H9 (cell line): ENCODE data around the gene CETP. TPM values are rescaled to one million over a fixed set of nuclear protein-coding genes. Genes with fewer than 3 reads are reported as not detected.

ENCODE experiments used
- DNase-seq: peaks from one replicate; pipeline ENCODE4 v3.0.0-alpha.2; 2017
- H2AFZ ChIP-seq: one replicate; pipeline ENCODE4 v1.6.1; 2013; ENCODE audit warnings: mild to moderate bottlenecking, low read length, control low read depth, moderate library complexity
- H2AK5ac ChIP-seq: 2 replicates; pipeline ENCODE4 v1.6.1; 2013; ENCODE audit warnings: low read length, control low read depth, mixed read lengths; ENCODE audit not compliant: insufficient read length
- H2BK120ac ChIP-seq: one replicate; pipeline ENCODE4 v1.6.1; 2013; ENCODE audit warnings: low read depth, mild to moderate bottlenecking, low read length, control low read depth, inconsistent platforms; ENCODE audit not compliant: poor library complexity, severe bottlenecking
- H2BK12ac ChIP-seq: 2 replicates; pipeline ENCODE4 v1.6.1; 2013; ENCODE audit warnings: low read length, control low read depth, mixed read lengths, low read depth; ENCODE audit not compliant: insufficient read length
- H2BK15ac ChIP-seq: 2 replicates; pipeline ENCODE4 v1.6.1; 2013; ENCODE audit warnings: low read depth, low read length, control low read depth
- H2BK20ac ChIP-seq: one replicate; pipeline ENCODE4 v1.6.1; 2013; ENCODE audit warnings: low read depth, mild to moderate bottlenecking, low read length, control low read depth, inconsistent platforms; ENCODE audit not compliant: poor library complexity, severe bottlenecking
- H2BK5ac ChIP-seq: 2 replicates; pipeline ENCODE4 v1.6.1; 2013; ENCODE audit warnings: low read length, control low read depth, mixed read lengths; ENCODE audit not compliant: insufficient read length
- H3K14ac ChIP-seq: 2 replicates; pipeline ENCODE4 v1.6.1; 2013; ENCODE audit warnings: low read length, control low read depth; ENCODE audit not compliant: insufficient read depth
- H3K18ac ChIP-seq: 2 replicates; pipeline ENCODE4 v1.6.1; 2013; ENCODE audit warnings: low read depth, mild to moderate bottlenecking, mixed read lengths, low read length, control low read depth; ENCODE audit not compliant: insufficient read length
- H3K23ac ChIP-seq: 2 replicates; pipeline ENCODE4 v1.6.1; 2013; ENCODE audit warnings: low read length, control low read depth, mixed read lengths, low read depth; ENCODE audit not compliant: insufficient read length
- H3K23me2 ChIP-seq: 2 replicates; pipeline ENCODE4 v1.6.1; 2013; ENCODE audit warnings: low read depth, mild to moderate bottlenecking, mixed read lengths, low read length, control low read depth; ENCODE audit not compliant: insufficient read length, poor library complexity, severe bottlenecking
- H3K27ac ChIP-seq: 2 replicates; pipeline ENCODE4 v1.5.1; 2013; ENCODE audit warnings: low read length, control low read depth, mixed read lengths, low read depth; ENCODE audit not compliant: insufficient read length
- H3K27me3 ChIP-seq: 2 replicates; pipeline ENCODE4 v1.6.1; 2013; ENCODE audit warnings: low read length, control low read depth, inconsistent platforms; ENCODE audit not compliant: insufficient read depth
- H3K4ac ChIP-seq: 2 replicates; pipeline ENCODE4 v1.6.1; 2013; ENCODE audit warnings: low read depth, mild to moderate bottlenecking, control low read depth, inconsistent platforms, low read length, moderate library complexity
- H3K4me1 ChIP-seq: 2 replicates; pipeline ENCODE4 v1.6.1; 2013; ENCODE audit warnings: low read length, control low read depth, inconsistent platforms; ENCODE audit not compliant: insufficient read depth
- H3K4me2 ChIP-seq: 2 replicates; pipeline ENCODE4 v1.6.1; 2013; ENCODE audit warnings: low read length, control low read depth, mixed read lengths; ENCODE audit not compliant: insufficient read length, insufficient read depth
- H3K56ac ChIP-seq: 2 replicates; pipeline ENCODE4 v1.6.1; 2013; ENCODE audit warnings: low read depth, mild to moderate bottlenecking, mixed read lengths, low read length, control low read depth; ENCODE audit not compliant: insufficient read length
- H3K79me1 ChIP-seq: 2 replicates; pipeline ENCODE4 v1.6.1; 2013; ENCODE audit warnings: low read depth, mild to moderate bottlenecking, moderate library complexity, low read length, control low read depth, inconsistent platforms; ENCODE audit not compliant: insufficient read depth, poor library complexity, severe bottlenecking
- H3K79me2 ChIP-seq: 2 replicates; pipeline ENCODE4 v1.6.1; 2013; ENCODE audit warnings: low read length, control low read depth, inconsistent platforms; ENCODE audit not compliant: insufficient read depth
- H3K9ac ChIP-seq: 2 replicates; pipeline ENCODE4 v1.6.1; 2013; ENCODE audit warnings: low read length, control low read depth, mixed read lengths; ENCODE audit not compliant: insufficient read length; ENCODE audit errors: extremely low read depth
- H3K9me3 ChIP-seq: one replicate; pipeline ENCODE4 v1.6.1; 2013; ENCODE audit warnings: low read depth, low read length, inconsistent platforms; ENCODE audit not compliant: control insufficient read depth
- H3T11ph ChIP-seq: one replicate; pipeline ENCODE4 v1.6.1; 2013; ENCODE audit warnings: mild to moderate bottlenecking, low read length, control low read depth, inconsistent platforms
- H4K20me1 ChIP-seq: one replicate; pipeline ENCODE4 v1.6.1; 2013; ENCODE audit not compliant: control insufficient read depth, insufficient read length, insufficient read depth
- H4K5ac ChIP-seq: 2 replicates; pipeline ENCODE4 v1.6.1; 2013; ENCODE audit warnings: low read depth, mild to moderate bottlenecking, mixed read lengths, low read length, control low read depth; ENCODE audit not compliant: insufficient read length
- H4K8ac ChIP-seq: replicated peaks from 2 replicates; pipeline ENCODE4 v1.6.1; 2013; ENCODE audit warnings: low read length, control low read depth, mixed read lengths, low read depth; ENCODE audit not compliant: insufficient read length
- H4K91ac ChIP-seq: 2 replicates; pipeline ENCODE4 v1.6.1; 2013; ENCODE audit warnings: low read depth, mild to moderate bottlenecking, moderate library complexity, mixed read lengths, low read length, control low read depth; ENCODE audit not compliant: insufficient read length
- H3K27ac Mint-ChIP-seq, 3 experiments: 2 replicates in 2 of 3; 3 replicates in 1 of 3; pipeline ENCODE4 v1.8.0; 2020 to 2021; ENCODE audit warnings: mixed read lengths in 3 of 3, mild to moderate bottlenecking in 1 of 3, moderate library complexity in 1 of 3
- H3K27me3 Mint-ChIP-seq: 2 replicates; pipeline ENCODE4 v1.8.0; 2021; ENCODE audit warnings: low read depth, mild to moderate bottlenecking, moderate library complexity, mixed read lengths
- H3K36me3 Mint-ChIP-seq, 3 experiments: 2 replicates in 2 of 3; 3 replicates in 1 of 3; pipeline ENCODE4 v1.8.0; 2020 to 2021; ENCODE audit warnings: low read depth in 3 of 3, mixed read lengths in 3 of 3; ENCODE audit not compliant: insufficient read depth in 1 of 3
- H3K4me1 Mint-ChIP-seq, 2 experiments: 2 replicates each; pipeline ENCODE4 v1.8.0; 2020; ENCODE audit warnings: mixed read lengths in 2 of 2
- H3K4me3 Mint-ChIP-seq, 2 experiments: 2 replicates in 1 of 2; 3 replicates in 1 of 2; pipeline ENCODE4 v1.8.0; 2020 to 2021; ENCODE audit warnings: mild to moderate bottlenecking in 2 of 2, mixed read lengths in 2 of 2, moderate library complexity in 1 of 2
- H3K9me3 Mint-ChIP-seq, 2 experiments: 2 replicates in 1 of 2; 3 replicates in 1 of 2; pipeline ENCODE4 v1.8.0; 2020; ENCODE audit warnings: mild to moderate bottlenecking in 2 of 2, mixed read lengths in 2 of 2, moderate library complexity in 1 of 2
- CTCF ChIP-seq: fragments of 200-600 bp; sonication (generic); conservative IDR thresholded peaks from 3 replicates; pipeline ENCODE4 v1.8.0; 2021; ENCODE audit warnings: antibody characterized with exemption, mild to moderate bottlenecking
- WGBS: extraction: QIAGEN DNeasy Blood & Tissue Kit; methylation state at CpG from one replicate; pipeline ENCODE4 v1.1.7; 2013; ENCODE audit warnings: missing lambda C conversion rate, low lambda C conversion rate, mixed read lengths; ENCODE audit not compliant: insufficient read length; ENCODE audit errors: extremely low coverage; 5-methylcytosine and 5-hydroxymethylcytosine counted together
- total RNA-seq: library from RNA; stranded (reverse); gene quantifications from 2 replicates; pipeline ENCODE4 v1.2.1, GENCODE V29; 2021

Gene CETP
- total RNA-seq, 1 experiment from 2014 or later = not detected

- no peaks in the 10 kb centered on the region for H3K23me2 ChIP-seq
- no peak overlapping the region for H3K27ac ChIP-seq
- H3K9me3 Mint-ChIP-seq = peaks cover 0 to 2% of the 10 kb centered on the region in 2 experiments; a peak in 2 of 5 replicates
- no peak overlapping the region for H2BK12ac ChIP-seq
- H3K4me1 ChIP-seq = no peaks in the 10 kb centered on the region
- H3K4me1 Mint-ChIP-seq = no peaks in the 10 kb centered on the region
- H2BK5ac ChIP-seq = no peak overlapping the region
- H4K91ac ChIP-seq = no peak overlapping the region
- H3K27ac Mint-ChIP-seq = no peak overlapping the region
- no peak overlapping the region for H3K4me2 ChIP-seq
- H3K9ac ChIP-seq = no peak overlapping the region
- no peak overlapping the region for H2BK20ac ChIP-seq
- no peak for DNase-seq
- H3K9me3 ChIP-seq = no peaks in the 10 kb centered on the region
- H3K56ac ChIP-seq = no peak overlapping the region
- TF ChIP-seq CTCF = no peak
- H3K14ac ChIP-seq = no peak overlapping the region
- H4K20me1 ChIP-seq = no peaks in the 10 kb centered on the region
- no peaks in the 10 kb centered on the region for H3K36me3 Mint-ChIP-seq
- H3K4ac ChIP-seq = no peak overlapping the region
- no peak overlapping the region for H2AFZ ChIP-seq
- H3K4me3 Mint-ChIP-seq = no peak overlapping the region
- no peak overlapping the region for H4K5ac ChIP-seq
- H3K18ac ChIP-seq = no peak overlapping the region
- no peak overlapping the region for H4K8ac ChIP-seq
- no peak overlapping the region for H2AK5ac ChIP-seq
- no peak overlapping the region for H3T11ph ChIP-seq
- H3K27me3 Mint-ChIP-seq = peaks cover 6% of the 10 kb centered on the region
- no peak overlapping the region; the same call in 1 of the 2 replicates for H2BK15ac ChIP-seq
- H2BK120ac ChIP-seq = no peak overlapping the region
- H3K23ac ChIP-seq = no peak overlapping the region
- H3K79me2 ChIP-seq = no peaks in the 10 kb centered on the region
- no CpG with 5 or more reads among the region's 18 CpGs for WGBS
- H3K79me1 ChIP-seq = no peaks in the 10 kb centered on the region
- no peaks in the 10 kb centered on the region for H3K27me3 ChIP-seq
These were observed 10.9 kb downstream of the CETP start for GRCh38 chr16:56972403-56973293.
